Activated T-helper 1 cell treated with anti-CD3 and anti-CD28 coated beads, Interleukin-2, amount 50 U/mL, for 16 hours (primary cell): ENCODE data around the gene DAP.
"Not testable (repeated sequence)": the region's sequence is repeated elsewhere in the genome, so short reads cannot be mapped to it uniquely, and the experiment has no call there.

Experiments
- DNase-seq, 2 donors: peaks; one replicate each; pipeline ENCODE4 v3.0.0-alpha.2; 2020; ENCODE audit warnings: low read depth in 1 of 2, low spot score in 1 of 2

The DAP gene

DNA sequence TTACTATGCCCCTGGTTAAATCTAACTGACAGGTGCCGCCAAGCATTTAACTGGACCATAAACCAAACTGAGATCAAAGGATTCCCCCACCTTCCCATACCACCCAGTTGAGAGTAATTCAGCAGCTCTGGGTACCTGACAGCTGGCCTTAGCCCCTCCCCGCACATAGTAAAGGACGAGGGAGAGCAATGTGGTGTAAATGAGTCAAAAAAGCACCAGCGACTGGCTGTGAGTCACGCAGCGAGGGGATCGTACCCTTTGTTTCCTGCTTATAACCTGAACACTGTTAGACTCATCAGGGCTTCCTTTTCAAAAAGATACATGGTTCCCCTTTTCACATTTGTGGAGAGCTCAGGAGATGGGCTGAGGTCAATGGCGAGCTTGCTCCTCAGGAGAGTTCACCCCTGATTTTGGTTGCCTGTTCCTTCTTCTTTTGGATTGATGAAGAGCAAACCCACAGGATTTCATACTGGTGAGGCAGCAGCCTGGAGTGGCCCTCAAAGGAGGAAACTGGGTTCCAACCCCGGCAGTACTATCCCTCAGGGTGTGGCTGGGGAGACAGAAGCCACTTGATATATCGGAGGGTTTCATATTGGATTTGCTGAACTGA is 125.7 kb downstream of the DAP start:
- DNase-seq: peak in 1 of 2 donors; percentile 44

DNA sequence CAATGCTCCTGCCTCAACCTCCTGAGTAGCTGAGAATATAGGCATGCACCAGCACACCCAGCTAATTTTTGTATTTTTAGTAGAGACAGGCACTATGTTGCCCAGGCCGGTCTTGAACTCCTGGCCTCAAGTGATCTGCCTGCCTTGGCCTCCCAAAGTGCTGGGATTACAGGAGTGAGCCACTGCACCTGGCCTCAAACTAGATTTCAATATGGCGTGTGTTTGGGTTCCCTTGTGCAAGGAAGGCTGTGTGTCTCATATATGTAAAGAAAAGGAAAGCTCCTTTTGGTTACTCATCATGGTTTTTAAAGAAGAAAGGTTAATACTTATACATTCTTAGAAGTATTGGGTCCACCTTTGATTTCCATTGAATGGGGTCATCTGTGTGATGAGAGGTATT is 126.5 kb downstream of the DAP start:
- no peak for DNase-seq

DNA sequence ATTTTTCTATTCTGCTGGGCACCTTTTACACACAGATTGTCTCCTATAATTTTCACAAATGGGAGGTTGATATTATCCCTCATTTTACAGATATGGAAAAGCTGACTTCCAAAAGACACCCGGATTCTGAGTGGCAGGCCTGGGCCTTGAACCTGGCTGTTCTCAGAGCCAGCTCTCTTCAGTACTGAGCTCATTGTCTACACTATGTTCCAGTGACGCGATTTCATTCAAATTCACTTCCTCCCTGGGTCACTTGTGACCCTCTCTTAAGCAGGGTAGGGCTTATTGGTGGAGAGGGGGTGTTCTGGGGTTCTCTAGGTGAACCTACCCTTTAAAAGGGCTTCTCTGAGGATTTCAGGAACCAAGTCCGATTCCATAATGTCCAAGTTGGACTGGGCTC is 127.0 kb downstream of the DAP start:
- DNase-seq: no peak

DNA sequence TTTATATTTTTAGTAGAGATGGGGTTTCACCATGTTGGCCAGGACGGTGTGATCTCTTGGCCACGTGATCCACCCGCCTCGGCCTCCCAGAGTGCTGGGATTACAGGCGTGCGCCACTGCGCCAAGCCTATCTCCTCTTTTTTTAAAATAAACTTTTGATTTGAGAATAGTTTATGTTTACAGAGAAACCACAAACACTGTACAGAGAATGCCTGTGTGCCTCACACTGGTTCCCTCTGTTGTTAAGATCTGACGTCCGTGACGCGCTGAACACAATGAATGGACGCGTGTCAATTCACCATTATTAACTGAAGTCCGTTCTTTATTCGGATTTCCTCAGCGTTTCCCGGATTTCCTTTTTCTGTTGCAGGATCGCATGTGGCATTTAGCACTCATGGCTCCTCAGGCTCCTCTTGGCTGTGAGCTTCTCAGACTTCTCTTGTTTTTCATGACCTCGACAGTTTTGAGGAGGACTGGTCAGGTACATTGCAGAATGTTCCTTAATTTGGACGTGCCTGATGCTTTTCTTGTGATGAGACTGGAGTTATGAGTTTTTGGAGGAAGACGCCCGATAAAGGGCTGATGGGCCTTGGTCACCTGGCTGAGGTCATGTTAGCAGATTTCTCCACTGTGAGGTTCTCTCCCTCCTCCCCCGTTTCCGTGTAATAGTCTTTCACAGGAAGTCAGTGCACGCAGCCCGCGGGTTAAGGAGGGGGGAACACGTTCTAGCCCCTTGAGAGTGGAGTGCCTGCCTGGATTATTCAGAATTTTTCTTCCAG is 127.6 kb downstream of the DAP start:
- no peak for DNase-seq

DNA sequence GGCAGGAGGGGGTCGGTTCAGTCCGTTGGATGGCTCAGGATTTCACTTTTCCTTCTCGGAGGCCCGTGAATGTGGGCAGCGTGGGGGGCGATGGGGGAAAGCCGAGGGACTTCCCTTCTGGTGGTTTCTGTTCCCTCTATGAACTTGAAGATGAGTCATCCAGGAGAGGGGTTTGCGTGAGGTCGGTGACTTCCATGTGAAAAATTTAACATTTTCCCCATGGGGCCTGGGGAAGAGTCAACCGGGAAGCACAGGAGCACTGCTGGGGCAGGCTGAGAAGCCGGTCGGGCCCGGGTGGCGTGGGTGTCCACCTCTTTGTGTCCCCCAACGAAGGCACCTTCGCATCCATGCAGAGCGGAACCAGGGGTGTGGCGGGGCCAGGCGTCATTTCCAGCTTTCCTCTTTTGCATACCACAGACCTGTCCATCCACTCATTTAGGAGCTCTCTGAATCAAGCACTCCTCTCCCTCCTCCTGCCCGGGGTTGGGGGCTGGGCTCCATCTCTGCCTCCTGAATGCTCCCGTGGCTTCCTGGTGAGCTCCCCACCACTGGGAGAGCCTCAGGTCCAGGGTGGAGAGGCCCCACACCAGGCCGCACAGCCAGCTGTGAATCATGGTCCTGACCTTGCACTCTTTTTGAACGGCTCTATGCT is 128.8 kb downstream of the DAP start:
- DNase-seq: peak in 1 of 2 donors; percentile 13

DNA sequence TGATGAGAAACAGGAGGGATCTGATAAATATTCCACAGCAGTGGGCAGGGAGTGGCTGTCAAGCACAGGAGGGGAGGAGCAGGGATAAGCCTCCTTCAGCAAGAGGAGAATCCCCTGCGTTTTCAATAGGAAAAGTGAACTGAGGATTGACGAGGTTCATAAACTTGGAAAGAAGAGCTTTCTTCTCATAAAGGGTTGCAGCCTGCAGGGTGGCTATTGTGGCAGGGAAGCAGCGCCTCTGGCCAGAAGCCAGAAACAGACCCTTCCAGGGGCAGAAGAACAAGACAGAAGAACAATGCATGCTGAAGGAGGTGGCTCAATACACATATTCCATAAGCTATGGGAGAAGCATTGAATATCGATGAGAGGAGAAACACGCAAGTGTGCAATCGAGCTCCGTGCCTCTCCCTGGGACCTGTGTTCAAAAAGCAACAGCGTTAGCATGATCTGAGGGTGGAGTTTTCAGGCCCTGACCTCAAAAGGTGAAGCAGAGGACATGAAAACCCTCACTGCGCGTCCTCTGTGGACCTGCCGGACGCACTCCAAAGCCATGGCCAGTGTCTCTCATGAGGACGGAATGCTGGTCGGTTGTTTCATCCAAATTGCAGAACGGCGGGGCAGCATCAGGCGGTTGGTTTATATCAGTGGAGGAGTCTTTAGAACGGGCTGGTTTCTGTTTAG is 129.6 kb downstream of the DAP start:
- DNase-seq: no peak

DNA sequence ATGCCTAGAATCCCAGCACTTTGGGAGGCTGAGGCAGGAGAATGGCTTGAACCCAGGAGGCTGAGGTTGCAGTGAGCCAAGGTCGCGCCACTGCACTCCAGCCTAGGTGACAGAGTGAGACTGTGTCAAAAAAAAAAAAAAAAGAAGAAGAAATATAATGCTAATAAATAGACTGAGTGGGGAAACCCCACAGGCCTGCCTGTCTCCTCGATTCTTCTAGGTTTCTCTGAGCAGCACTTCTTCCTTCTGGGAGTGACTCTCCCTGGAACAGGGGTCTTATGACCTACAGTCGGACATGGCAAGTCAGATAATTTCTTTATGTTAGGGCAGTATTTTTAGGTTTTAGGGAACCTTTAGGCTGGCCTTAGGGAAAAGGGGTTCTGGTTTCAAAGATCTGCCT is 130.3 kb downstream of the DAP start:
- DNase-seq: not testable (repeated sequence)

DNA sequence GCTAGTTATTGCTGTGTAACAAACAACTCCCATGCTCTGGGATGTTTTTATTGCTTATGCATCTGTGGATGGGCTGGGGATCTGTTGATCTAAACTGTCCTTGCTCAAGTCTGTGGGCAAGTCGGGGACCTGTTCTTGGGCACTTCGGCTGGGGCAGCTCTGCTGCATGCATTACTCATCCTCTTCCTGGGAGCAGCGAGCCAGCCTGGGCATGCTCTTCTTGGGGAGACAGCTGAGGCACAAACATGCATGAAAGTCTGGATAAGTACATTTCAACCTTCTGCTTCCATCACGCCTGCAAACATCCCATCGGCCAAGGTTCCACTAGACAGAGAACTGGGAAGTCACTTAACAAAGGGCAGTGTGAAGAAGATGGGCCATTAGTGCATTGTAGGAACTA is 130.9 kb downstream of the DAP start:
- DNase-seq: no peak

DNA sequence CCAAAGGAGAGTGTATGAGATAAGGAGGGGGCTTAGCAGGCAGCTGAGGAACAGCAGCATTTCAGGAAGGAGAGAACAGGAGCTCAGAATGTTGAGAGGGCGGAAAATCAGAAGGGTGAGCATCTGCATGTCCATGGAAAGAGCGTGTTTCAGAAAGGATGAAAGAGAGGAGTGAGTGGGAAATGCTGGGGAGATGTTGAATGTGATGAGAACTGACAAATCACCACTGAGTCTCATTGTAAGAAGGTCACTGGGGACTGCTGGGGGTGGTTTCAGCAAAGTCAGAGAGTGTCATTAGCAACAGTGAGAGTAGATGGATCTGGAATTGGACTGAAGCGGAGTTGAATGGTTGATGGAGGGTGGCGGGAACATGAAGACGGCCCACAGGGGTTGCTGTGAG is 131.4 kb downstream of the DAP start:
- no peak for DNase-seq
